Adrenal gland (tissue), 12 donors: ENCODE measurements around the gene MBNL1. TPM values are rescaled to one million over a fixed set of nuclear protein-coding genes. Genes with fewer than 3 reads are reported as not detected.

ENCODE experiments used
- DNase-seq, 7 donors: peaks; one replicate each; pipeline ENCODE4 v3.0.0-alpha.2; 2019 to 2020
- H3K27ac ChIP-seq, 5 donors: fragments of 200-600 bp; sonication (generic) in 4 of 5; 1 replicate in 3 of 5; 2 replicates in 2 of 5; pipeline versions ENCODE4 v1.5.1 to v1.8.0; 2016 to 2020; ENCODE audit warnings: mild to moderate bottlenecking in 1 of 5
- H3K27me3 ChIP-seq: fragments of 200-600 bp; 2 replicates; pipeline ENCODE4 v1.8.0; 2021
- H3K36me3 ChIP-seq, 2 donors: fragments of 200-600 bp; replicated peaks in 1 of 2; 1 replicate in 1 of 2; 2 replicates in 1 of 2; pipeline versions ENCODE4 v1.5.1 to v1.8.0; 2018 to 2022
- H3K4me1 ChIP-seq, 2 donors: fragments of 200-600 bp; replicated peaks in 1 of 2; 1 replicate in 1 of 2; 2 replicates in 1 of 2; pipeline versions ENCODE4 v1.5.1 to v1.8.0; 2018 to 2021
- H3K4me3 ChIP-seq, 4 donors: fragments of 200-600 bp; sonication (generic) in 3 of 4; one replicate each; pipeline ENCODE4 v1.5.1; 2016 to 2018
- H3K9me3 ChIP-seq, 3 donors: fragments of 200-600 bp; sonication (generic) in 1 of 3; replicated peaks in 1 of 3; 1 replicate in 2 of 3; 2 replicates in 1 of 3; pipeline versions ENCODE4 v1.5.1 to v1.8.0; 2016 to 2021
- CTCF ChIP-seq, 6 experiments: fragments of 450-650 bp in 4 of 6; fragments of 200-600 bp in 2 of 6; sonication (generic) in 1 of 6; IDR thresholded peaks; 1 replicate in 5 of 6; 2 replicates in 1 of 6; pipeline versions ENCODE4 v1.5.1 to v1.8.0; 2016 to 2021; ENCODE audit warnings: antibody characterized with exemption in 6 of 6, mild to moderate bottlenecking in 2 of 6, moderate library complexity in 1 of 6
- POLR2A ChIP-seq, 2 donors: fragments of 450-650 bp; IDR thresholded peaks; one replicate each; pipeline ENCODE4 v1.6.1; 2017; ENCODE audit warnings: antibody characterized with exemption in 2 of 2, mild to moderate bottlenecking in 2 of 2, moderate library complexity in 1 of 2
- WGBS, 4 donors: extraction: QIAGEN DNeasy Blood & Tissue Kit in 2 of 4; methylation state at CpG; one replicate each; pipeline versions ENCODE4 v1.1.5 to v1.1.7; 2013 to 2017; 5-methylcytosine and 5-hydroxymethylcytosine counted together
- intact Hi-C, 2 donors: fragments of 100-400 bp; cut with DNase I; formaldehyde crosslinking; loops; one replicate each; pipeline versions ENCODE4 v1.14.1 to v1.15.0; 2022 to 2023
- polyA plus RNA-seq, 3 donors: library from polyadenylated mRNA; stranded (reverse); fragments of 200-250 nt in 2 of 3; fragments of 350-450 nt in 1 of 3; fragmentation: Illumina TruSeq in 1 of 3; extraction: RNeasy Lipid Tissue Mini Kit (QIAGEN cat#74804) in 1 of 3; gene quantifications; one replicate each; pipeline ENCODE4 v1.2.3, GENCODE V29; 2013 to 2014
- total RNA-seq, 9 donors: library from RNA; depleted of rRNA in 4 of 9; stranded (reverse); fragments of >200 nt in 4 of 9; fragments of 120-200 nt in 1 of 9; fragmentation: NEBNext Ultra II Directional in 1 of 9; extraction: Animal tissue kit (Norgen Biotek cat#: 25700) in 1 of 9; gene quantifications; one replicate each; pipeline versions ENCODE4 v1.1.0 to v1.2.4, GENCODE V29; 2013 to 2023
- donor health status: healthy with polysubstance abuse.
- donor health status: Bipolar disorder and iron deficiency.
- donor health status: DM: yes; HTN: yes; CAD: no.
- donor health status: DM: no; HTN: no; CAD: no.
- donor health status: DM: no; HTN: no; CAD: no.
- donor health status: DM: yes; HTN: yes; CAD: no.

The MBNL1 gene
- total and polyA plus RNA-seq, 12 donors: 30.6 to 252 (median 122) TPM

GRCh38 chr3:152348436-152349177 is 79.9 kb downstream of the MBNL1 start:
- Histone ChIP-seq H3K4me1 (peaks cover 4 to 36% of the 10 kb centered on the region in 2 donors), H3K27me3 (no peaks in the 10 kb centered on the region), H3K36me3 (no peaks in the 10 kb centered on the region), H3K27ac (no peak overlapping the region), H3K9me3 (no peaks in the 10 kb centered on the region), H3K4me3 (no peak overlapping the region)
- 83 to 96% (median 88%) methylated on average over 2 of the region's 2 CpGs for WGBS, 4 donors
- intact Hi-C loops: no loop called here
- TF ChIP-seq CTCF (IDR thresholded peaks at IDR 0.05) (no peak), POLR2A (IDR thresholded peaks at IDR 0.05) (no peak)
- no peak for DNase-seq

- Histone ChIP-seq H3K4me1 (peaks cover 4 to 36% of the 10 kb centered on the region in 2 donors), H3K36me3 (no peaks in the 10 kb centered on the region), H3K27ac (no peak overlapping the region), H3K9me3 (no peaks in the 10 kb centered on the region), H3K4me3 (no peak overlapping the region), H3K27me3 (no peaks in the 10 kb centered on the region)
- DNase-seq: no peak
- 34 to 56% (median 43%) methylated on average over 1 of the region's 1 CpG for WGBS, 4 donors
- TF ChIP-seq POLR2A (IDR thresholded peaks at IDR 0.05): no peak
- no peak for TF ChIP-seq CTCF (IDR thresholded peaks at IDR 0.05)
- intact Hi-C loops: no loop called here
Measured at GRCh38 chr3:152349392-152349791, 80.7 kb downstream of the MBNL1 start.

GRCh38 chr3:152350139-152350538 is 81.4 kb downstream of the MBNL1 start:
- Histone ChIP-seq H3K36me3 (no peaks in the 10 kb centered on the region), H3K4me1 (peaks cover 4 to 30% of the 10 kb centered on the region in 2 donors)

GRCh38 chr3:152350776-152351175 is 82.0 kb downstream of the MBNL1 start:
- Histone ChIP-seq H3K4me3 (no peak overlapping the region), H3K27ac (no peak overlapping the region), H3K4me1 (peaks cover 4 to 24% of the 10 kb centered on the region in 2 donors), H3K9me3 (no peaks in the 10 kb centered on the region), H3K27me3 (no peaks in the 10 kb centered on the region), H3K36me3 (no peaks in the 10 kb centered on the region)
- 90 to 96% (median 95%) methylated on average over 4 of the region's 4 CpGs for WGBS, 4 donors
- intact Hi-C loops: no loop called here
- no peak for DNase-seq
- no peak for TF ChIP-seq POLR2A (IDR thresholded peaks at IDR 0.05)
- no peak for TF ChIP-seq CTCF (IDR thresholded peaks at IDR 0.05)

More at GRCh38 chr3:152350139-152350538, 81.4 kb downstream of the MBNL1 start:
- H3K4me3 ChIP-seq: no peak overlapping the region
- no peaks in the 10 kb centered on the region for H3K9me3 ChIP-seq
- no peak for DNase-seq
- no peak overlapping the region for H3K27ac ChIP-seq
- TF ChIP-seq POLR2A (IDR thresholded peaks at IDR 0.05) (no peak), CTCF (IDR thresholded peaks at IDR 0.05) (no peak)
- no peaks in the 10 kb centered on the region for H3K27me3 ChIP-seq
- intact Hi-C loops: no loop called here
